Calu3 (cell line): ENCODE results near the gene C16orf89. TPM values are rescaled to one million over a fixed set of nuclear protein-coding genes. Genes with fewer than 3 reads are reported as not detected.

Experiments
- BruUV-seq: library from RNA; stranded (reverse); fragments of 400-500 nt; replicated peaks from 2 replicates; lab custom pipeline; 2021; lab: Mats Ljungman, UMichigan
- CTCF ChIA-PET: fragments of 300-600 bp; sonication (Branson Sonifier 250); formaldehyde crosslinking; loops from one replicate; lab custom pipeline; 2022; ENCODE audit warnings: antibody characterized with exemption; lab: Charles Lee
- DNase-seq: peaks from one replicate; pipeline ENCODE4 v3.0.0; 2022
- H3K27ac Mint-ChIP-seq: one replicate; pipeline ENCODE4 v1.8.0; 2022; ENCODE audit warnings: mixed read lengths; ENCODE audit not compliant: unreplicated experiment
- H3K27me3 Mint-ChIP-seq: one replicate; pipeline ENCODE4 v1.8.0; 2022; ENCODE audit warnings: mixed read lengths; ENCODE audit not compliant: unreplicated experiment
- H3K36me3 Mint-ChIP-seq: one replicate; pipeline ENCODE4 v1.8.0; 2022; ENCODE audit warnings: mild to moderate bottlenecking, moderate library complexity, mixed read lengths; ENCODE audit not compliant: insufficient read depth, unreplicated experiment
- H3K4me1 Mint-ChIP-seq: one replicate; pipeline ENCODE4 v1.8.0; 2022; ENCODE audit warnings: mild to moderate bottlenecking, low read depth, mixed read lengths; ENCODE audit not compliant: unreplicated experiment
- H3K4me3 Mint-ChIP-seq: one replicate; pipeline ENCODE4 v1.8.0; 2022; ENCODE audit warnings: mild to moderate bottlenecking, low read depth, moderate library complexity, mixed read lengths; ENCODE audit not compliant: unreplicated experiment
- H3K9me3 Mint-ChIP-seq: one replicate; pipeline ENCODE4 v1.8.0; 2022; ENCODE audit warnings: low read depth, mixed read lengths; ENCODE audit not compliant: unreplicated experiment
- intact Hi-C: fragments of 100-400 bp; cut with micrococcal nuclease; formaldehyde crosslinking; loops from one replicate; pipeline ENCODE4 v1.10.0; 2022; ENCODE audit not compliant: unreplicated experiment
- total RNA-seq: library from RNA; stranded (reverse); gene quantifications from 2 replicates; pipeline ENCODE4 v1.2.3, GENCODE V29; 2022
- TF ChIP-seq, protein P1 (sequence below): fragments of 200-600 bp; IDR thresholded peaks from one replicate; pipeline ENCODE4 v1.8.0; 2022; ENCODE audit warnings: antibody characterized with exemption; ENCODE audit not compliant: unreplicated experiment

The C16orf89 gene
- total RNA-seq, 1 experiment from 2014 or later = not detected

DNA sequence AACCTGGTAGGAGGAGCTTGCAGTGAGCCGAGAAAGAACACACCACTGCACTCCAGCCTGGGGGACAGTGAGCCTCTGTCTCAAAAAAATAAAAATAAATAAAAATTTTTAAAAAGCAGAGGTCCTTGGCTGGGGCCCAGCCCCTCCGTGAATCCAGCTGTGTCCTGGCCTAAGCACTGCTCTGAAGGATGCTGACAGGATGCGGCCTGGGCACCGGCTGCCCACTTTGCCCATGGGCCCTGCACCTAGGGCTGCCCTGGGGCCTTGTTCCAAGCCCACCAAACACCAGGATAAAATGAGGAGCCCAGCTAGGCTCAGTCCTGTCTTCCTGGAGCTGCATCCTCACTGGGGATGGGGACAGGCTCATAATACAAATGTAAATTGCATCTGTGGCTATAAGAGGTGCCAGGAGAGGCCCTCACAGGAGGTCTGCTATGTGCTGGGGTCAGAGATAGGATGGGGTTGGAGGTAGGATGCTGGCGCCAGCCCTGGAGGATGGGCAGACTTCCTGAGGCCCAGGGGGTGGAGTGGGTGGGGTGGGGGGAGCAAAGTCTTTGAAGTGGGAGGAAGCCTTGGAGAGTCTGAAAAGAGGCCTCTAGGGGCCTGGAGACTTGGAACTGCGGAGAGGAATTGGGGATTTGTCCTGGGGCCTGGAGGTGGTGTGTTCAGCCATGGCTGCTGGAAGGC lies 6.2 kb downstream of the C16orf89 start:
- intact Hi-C loops = no loop called here
- Mint-ChIP-seq H3K27ac (no peak overlapping the region), H3K36me3 (no peaks in the 10 kb centered on the region), H3K27me3 (peaks cover 73% of the 10 kb centered on the region), H3K4me3 (no peak overlapping the region), H3K9me3 (no peaks in the 10 kb centered on the region), H3K4me1 (peaks cover 9% of the 10 kb centered on the region)
- no peak for DNase-seq
- CTCF ChIA-PET = interaction anchor here (0.6 kb wide), 1 partner anchor 56 kb away, joined by 4 read pairs; no protein-coding TSS in a partner anchor
- TF ChIP-seq, protein P1, sequence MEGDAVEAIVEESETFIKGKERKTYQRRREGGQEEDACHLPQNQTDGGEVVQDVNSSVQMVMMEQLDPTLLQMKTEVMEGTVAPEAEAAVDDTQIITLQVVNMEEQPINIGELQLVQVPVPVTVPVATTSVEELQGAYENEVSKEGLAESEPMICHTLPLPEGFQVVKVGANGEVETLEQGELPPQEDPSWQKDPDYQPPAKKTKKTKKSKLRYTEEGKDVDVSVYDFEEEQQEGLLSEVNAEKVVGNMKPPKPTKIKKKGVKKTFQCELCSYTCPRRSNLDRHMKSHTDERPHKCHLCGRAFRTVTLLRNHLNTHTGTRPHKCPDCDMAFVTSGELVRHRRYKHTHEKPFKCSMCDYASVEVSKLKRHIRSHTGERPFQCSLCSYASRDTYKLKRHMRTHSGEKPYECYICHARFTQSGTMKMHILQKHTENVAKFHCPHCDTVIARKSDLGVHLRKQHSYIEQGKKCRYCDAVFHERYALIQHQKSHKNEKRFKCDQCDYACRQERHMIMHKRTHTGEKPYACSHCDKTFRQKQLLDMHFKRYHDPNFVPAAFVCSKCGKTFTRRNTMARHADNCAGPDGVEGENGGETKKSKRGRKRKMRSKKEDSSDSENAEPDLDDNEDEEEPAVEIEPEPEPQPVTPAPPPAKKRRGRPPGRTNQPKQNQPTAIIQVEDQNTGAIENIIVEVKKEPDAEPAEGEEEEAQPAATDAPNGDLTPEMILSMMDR = no peak
- BruUV-seq = no TSS peak

DNA sequence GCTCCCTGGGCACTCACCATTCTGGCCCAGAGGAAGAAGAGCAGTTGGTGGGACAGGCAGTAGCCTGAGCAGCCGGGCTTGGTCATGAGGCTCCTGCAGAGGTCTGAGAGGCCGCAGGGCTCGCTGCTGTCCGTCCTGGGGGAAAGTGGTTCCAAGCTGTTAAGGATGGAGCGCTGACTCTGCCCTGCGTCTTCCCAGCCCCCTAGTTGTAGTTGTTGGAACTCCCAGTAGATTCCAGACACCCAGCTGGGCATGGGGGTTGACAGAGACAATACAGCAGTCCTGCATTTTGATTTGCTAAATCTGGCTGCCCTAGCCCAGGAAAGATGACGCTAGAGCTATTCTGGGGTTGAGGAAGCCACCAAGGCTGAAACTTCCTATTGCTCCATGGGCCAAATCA lies 7.3 kb downstream of the C16orf89 start:
- Mint-ChIP-seq H3K27me3 (peaks cover 71% of the 10 kb centered on the region), H3K4me3 (no peak overlapping the region), H3K9me3 (no peaks in the 10 kb centered on the region), H3K36me3 (no peaks in the 10 kb centered on the region), H3K4me1 (peaks cover 9% of the 10 kb centered on the region), H3K27ac (no peak overlapping the region)
- no TSS peak for BruUV-seq
- intact Hi-C loops = no loop called here
- CTCF ChIA-PET = no interaction called here
- DNase-seq = no peak
- TF ChIP-seq, protein P1 = no peak

DNA sequence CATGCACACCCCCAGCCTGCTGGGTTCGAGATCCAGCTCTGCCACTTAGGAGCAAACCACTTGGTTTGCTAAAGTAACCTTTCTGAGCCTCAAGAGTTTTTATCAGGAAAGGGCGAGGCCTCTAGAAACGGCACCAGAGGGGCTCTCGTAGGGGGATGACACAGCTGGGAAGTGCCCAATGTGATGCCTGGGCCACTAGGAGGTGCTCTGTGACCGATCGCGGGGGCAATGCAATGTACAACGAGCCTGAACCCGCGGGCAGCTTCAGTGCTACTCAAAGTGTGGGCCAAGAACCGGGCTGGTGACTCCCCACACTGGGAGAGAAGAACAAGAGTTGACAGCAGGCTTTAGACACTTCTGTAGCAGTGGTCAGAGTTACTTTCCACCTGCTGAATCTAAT lies 9.4 kb downstream of the C16orf89 start:
- Mint-ChIP-seq H3K36me3 (no peaks in the 10 kb centered on the region), H3K27ac (no peak overlapping the region), H3K9me3 (no peaks in the 10 kb centered on the region), H3K4me1 (no peaks in the 10 kb centered on the region), H3K27me3 (peaks cover 68% of the 10 kb centered on the region), H3K4me3 (no peak overlapping the region)
- intact Hi-C loops = no loop called here
- BruUV-seq = no TSS peak
- TF ChIP-seq, protein P1 = peak; percentile 40
- peak; percentile 53 for DNase-seq
- CTCF ChIA-PET = no interaction called here

DNA sequence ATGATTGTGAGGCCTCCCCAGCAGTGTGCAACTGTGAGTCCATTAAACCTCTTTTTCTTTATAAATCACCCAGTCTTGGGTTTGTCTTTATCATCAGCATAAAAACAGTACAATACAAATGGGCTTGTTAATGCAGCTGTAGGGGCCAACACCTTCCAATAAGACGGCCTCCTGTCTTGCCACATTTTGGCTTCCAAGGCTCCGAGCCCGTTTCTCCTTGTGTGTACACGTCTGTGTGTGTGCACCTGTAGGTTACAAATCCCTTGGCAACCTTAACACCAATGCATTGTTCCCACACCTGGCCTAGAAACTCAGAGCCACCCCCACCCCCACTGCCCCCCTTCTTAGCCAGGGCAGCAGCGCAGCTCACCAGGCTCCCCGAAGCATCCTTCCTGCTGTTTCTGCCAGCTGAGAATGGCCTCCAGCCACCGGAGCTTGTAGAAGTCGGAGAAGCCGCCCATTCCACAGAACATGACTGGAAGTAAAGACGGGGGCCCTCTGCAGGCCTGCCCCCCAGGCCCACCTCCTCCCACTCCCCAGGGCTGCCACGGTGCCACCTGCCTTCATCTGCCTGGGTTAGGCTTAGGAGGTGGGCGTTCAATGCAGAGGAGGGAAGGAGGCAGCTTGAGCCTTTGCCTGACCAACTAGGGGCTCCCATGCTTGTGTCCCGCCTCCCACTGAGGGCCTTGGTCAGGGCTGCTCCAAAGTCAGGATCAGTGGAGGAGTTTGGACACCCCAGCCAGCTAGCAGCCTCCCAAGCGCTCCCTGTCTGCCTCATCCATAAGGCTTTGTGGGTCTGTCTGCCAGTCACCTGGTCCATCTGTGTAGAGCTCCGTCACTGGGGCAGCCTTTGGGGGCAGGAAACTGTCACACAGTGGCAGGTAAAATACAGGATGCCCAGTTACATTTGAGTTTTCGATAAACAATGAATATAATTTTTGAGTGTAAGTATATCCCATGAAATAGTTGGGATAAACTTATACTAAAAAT lies 10.6 kb downstream of the C16orf89 start:
- no peaks in the 10 kb centered on the region for H3K9me3 Mint-ChIP-seq

More for the DNA sequence above, 10.6 kb downstream of the C16orf89 start:
- Mint-ChIP-seq H3K27me3 (peaks cover 68% of the 10 kb centered on the region), H3K4me3 (no peak overlapping the region), H3K27ac (no peak overlapping the region), H3K4me1 (no peaks in the 10 kb centered on the region), H3K36me3 (no peaks in the 10 kb centered on the region)
- TF ChIP-seq, protein P1 = no peak
- CTCF ChIA-PET = no interaction called here
- no peak for DNase-seq
- intact Hi-C loops = no loop called here
- BruUV-seq = no TSS peak
